ENCODE data around the gene NSUN6. TPM values are rescaled to one million over a fixed set of nuclear protein-coding genes. Genes with fewer than 3 reads are reported as not detected.
A peak's percentile ranks its signal among the peaks of the same experiment; 100 is the strongest.

The NSUN6 gene
- total and polyA plus RNA-seq, 2 donors (not counting 1 experiment from before 2014, with no cell fraction given), result 4.2 to 9.4 TPM

DNA sequence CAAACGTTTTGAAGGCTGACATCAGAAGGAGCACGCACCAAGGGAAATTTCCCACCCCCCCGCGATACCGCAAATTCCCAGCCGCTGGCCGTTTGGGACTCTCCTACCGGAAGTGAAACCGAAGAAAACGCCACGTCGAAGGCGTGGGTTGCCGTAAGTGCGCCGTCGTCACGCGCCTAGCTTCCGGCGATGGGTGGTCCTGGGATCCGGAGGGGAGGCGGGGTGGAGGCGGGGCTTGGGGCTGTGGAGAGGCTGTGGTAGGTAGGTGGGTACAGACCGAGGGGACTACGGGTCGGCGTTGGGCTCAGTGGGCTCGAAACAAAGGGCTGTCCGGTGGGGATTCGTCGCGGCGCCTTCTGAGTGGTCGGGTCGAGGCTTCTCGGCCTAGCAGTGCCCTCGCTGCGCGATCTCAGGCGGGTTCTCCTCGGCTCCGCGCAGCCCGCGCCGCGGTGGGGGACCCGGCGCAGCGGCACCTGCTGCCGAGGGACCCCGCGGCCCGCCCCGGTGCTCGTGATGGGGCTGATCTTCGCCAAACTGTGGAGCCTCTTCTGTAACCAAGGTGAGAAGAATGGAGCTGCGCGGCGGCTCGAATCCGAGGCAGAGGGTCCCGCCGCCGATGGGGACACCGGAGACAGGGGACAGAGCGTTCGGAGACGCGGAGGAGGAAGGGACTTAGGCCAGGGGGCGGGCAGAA lies 7.9 kb upstream of the NSUN6 start, which contains the start of gene ARL5B:
Gene ARL5B, plus strand, starts transcription at position 307 of the 694 bp plus-strand sequence. Its CDS starts 207 bp downstream, at position 514.
- H3K4me2 ChIP-seq (ENCODE audit: extremely low read depth, insufficient read depth, low read length), result peak within 1 kb of the TSS; percentile 84
- H3K9me3 ChIP-seq (ENCODE audit: control insufficient read depth, insufficient read depth, low read depth, low read length), result no peaks in the 10 kb centered on the region
- no peaks in the 10 kb centered on the region for H4K20me1 ChIP-seq (ENCODE audit: control insufficient read depth, extremely low read depth, insufficient read depth, low read length)
- DNase-seq (ENCODE audit: low read depth in 2 of 2), result peak; percentile 98 to 99
- H3K4me3 ChIP-seq (replicated peaks in 1 of 4; ENCODE audit: control extremely low read depth in 1 of 4, insufficient read depth in 1 of 4, low read depth in 3 of 4, low read length in 4 of 4), result peak within 1 kb of the TSS; percentile 60 to 99 (median 92)
- H3K27ac ChIP-seq (ENCODE audit: insufficient read depth, low read length), result peak within 1 kb of the TSS; percentile 97
- peaks cover 45% of the 10 kb centered on the region for H3K79me2 ChIP-seq (ENCODE audit: control insufficient read depth, insufficient read depth, low read length)
- H3K27me3 ChIP-seq (ENCODE audit: control insufficient read depth, insufficient read depth, low read length), result no peaks in the 10 kb centered on the region
- TF ChIP-seq, protein P1, sequence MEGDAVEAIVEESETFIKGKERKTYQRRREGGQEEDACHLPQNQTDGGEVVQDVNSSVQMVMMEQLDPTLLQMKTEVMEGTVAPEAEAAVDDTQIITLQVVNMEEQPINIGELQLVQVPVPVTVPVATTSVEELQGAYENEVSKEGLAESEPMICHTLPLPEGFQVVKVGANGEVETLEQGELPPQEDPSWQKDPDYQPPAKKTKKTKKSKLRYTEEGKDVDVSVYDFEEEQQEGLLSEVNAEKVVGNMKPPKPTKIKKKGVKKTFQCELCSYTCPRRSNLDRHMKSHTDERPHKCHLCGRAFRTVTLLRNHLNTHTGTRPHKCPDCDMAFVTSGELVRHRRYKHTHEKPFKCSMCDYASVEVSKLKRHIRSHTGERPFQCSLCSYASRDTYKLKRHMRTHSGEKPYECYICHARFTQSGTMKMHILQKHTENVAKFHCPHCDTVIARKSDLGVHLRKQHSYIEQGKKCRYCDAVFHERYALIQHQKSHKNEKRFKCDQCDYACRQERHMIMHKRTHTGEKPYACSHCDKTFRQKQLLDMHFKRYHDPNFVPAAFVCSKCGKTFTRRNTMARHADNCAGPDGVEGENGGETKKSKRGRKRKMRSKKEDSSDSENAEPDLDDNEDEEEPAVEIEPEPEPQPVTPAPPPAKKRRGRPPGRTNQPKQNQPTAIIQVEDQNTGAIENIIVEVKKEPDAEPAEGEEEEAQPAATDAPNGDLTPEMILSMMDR (conservative IDR thresholded peaks at IDR 0.05 in 1 of 2, IDR thresholded peaks at IDR 0.05 in 1 of 2; ENCODE audit: low read depth in 1 of 2, low read length in 2 of 2), result no peak
- no peak for TF ChIP-seq EZH2 (IDR thresholded peaks at IDR 0.05; ENCODE audit: low read length, missing control alignments)
- no peaks in the 10 kb centered on the region for H3K36me3 ChIP-seq (ENCODE audit: control insufficient read depth, insufficient read depth, low read length)
- peaks cover 4% of the 10 kb centered on the region for H3K4me1 ChIP-seq (ENCODE audit: control insufficient read depth, extremely low read depth, insufficient read depth, low read length)
- peak within 1 kb of the TSS; percentile 97 for H3K9ac ChIP-seq (ENCODE audit: insufficient read depth, low read length)
- peak within 1 kb of the TSS; percentile 69 for H2AFZ ChIP-seq (ENCODE audit: low read length)

DNA sequence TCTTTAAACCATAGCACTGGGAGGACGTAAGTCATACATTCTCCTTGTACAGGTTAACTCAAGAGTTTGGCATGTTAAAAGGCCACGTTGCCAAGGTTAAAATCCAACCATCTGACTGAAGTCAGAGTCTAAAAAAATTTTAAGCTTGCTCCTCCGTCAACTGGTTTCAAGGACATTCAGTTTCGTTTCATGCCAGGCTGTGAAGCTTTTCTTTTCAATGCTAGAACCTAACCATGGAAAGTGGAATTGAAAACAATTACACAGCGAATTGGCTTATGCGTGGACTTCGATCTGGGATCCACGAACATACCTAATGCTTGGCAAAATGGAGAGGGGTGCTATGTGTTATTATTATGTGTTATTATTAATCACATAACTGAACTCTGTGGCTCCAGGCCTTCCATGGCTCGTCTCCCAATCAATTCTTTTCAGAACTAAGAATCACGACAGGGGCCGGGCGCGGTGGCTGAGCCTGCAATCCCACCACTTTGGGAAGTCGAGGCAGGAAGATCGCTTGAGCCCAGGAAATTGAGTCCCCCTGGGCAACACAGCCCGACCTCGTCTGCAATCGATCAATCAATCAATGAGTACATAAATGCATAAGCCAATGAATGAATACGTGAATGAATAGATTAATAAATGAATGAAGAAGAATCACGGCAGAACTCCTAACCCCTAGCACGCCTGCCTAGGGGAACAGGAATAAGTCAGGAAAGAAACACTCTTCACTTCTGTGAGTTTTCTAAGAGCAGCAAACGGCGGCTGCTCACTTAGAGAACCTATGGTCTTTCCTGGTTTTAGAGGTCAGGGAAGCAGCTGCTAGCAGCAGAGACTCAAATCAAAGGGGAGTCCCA lies 7.1 kb upstream of the NSUN6 start:
- Histone ChIP-seq H3K9me3 (ENCODE audit: control insufficient read depth, insufficient read depth, low read depth, low read length) (no peaks in the 10 kb centered on the region), H3K4me1 (ENCODE audit: control insufficient read depth, extremely low read depth, insufficient read depth, low read length) (peaks cover 4% of the 10 kb centered on the region), H4K20me1 (ENCODE audit: control insufficient read depth, extremely low read depth, insufficient read depth, low read length) (no peaks in the 10 kb centered on the region), H3K9ac (ENCODE audit: insufficient read depth, low read length) (peak overlapping the region; percentile 97), H3K36me3 (ENCODE audit: control insufficient read depth, insufficient read depth, low read length) (no peaks in the 10 kb centered on the region), H3K27ac (ENCODE audit: insufficient read depth, low read length) (peak overlapping the region; percentile 97), H3K27me3 (ENCODE audit: control insufficient read depth, insufficient read depth, low read length) (no peaks in the 10 kb centered on the region), H3K4me3 (replicated peaks in 1 of 4; ENCODE audit: control extremely low read depth in 1 of 4, insufficient read depth in 1 of 4, low read depth in 3 of 4, low read length in 4 of 4) (peak overlapping the region; percentile 60 to 99 (median 86)), H2AFZ (ENCODE audit: low read length) (peak overlapping the region; percentile 69), H3K79me2 (ENCODE audit: control insufficient read depth, insufficient read depth, low read length) (peaks cover 39% of the 10 kb centered on the region), H3K4me2 (ENCODE audit: extremely low read depth, insufficient read depth, low read length) (peak overlapping the region; percentile 73)
- DNase-seq (ENCODE audit: low read depth in 2 of 2), result peak; percentile 62 to 74
- no peak for TF ChIP-seq EZH2 (IDR thresholded peaks at IDR 0.05; ENCODE audit: low read length, missing control alignments)
- TF ChIP-seq, protein P1 (conservative IDR thresholded peaks at IDR 0.05 in 1 of 2, IDR thresholded peaks at IDR 0.05 in 1 of 2; ENCODE audit: low read depth in 1 of 2, low read length in 2 of 2), result no peak

DNA sequence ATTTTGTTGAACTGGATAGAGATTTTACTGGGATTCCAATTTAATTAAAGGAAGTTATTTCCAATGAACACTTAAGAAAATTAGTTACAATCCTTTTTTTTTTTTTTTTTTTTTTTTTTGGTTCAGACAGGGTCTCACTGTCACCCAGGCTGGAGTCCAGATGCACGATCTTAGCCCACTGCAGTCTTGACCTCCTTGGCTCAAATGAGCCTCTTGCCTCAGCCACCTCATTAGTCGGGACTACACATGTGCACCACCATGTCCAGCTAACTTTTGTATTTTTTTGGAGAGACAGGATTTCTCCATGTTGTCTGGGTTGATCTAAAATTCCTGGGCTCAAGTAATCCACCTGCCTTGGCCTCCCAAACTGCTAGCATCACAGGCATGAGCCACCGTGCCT lies 5.3 kb upstream of the NSUN6 start:
- H3K9me3 ChIP-seq (ENCODE audit: control insufficient read depth, insufficient read depth, low read depth, low read length), result no peaks in the 10 kb centered on the region
- H3K4me3 ChIP-seq (replicated peaks in 1 of 4; ENCODE audit: control extremely low read depth in 1 of 4, insufficient read depth in 1 of 4, low read depth in 3 of 4, low read length in 4 of 4), result no peak overlapping the region
- H3K36me3 ChIP-seq (ENCODE audit: control insufficient read depth, insufficient read depth, low read length), result no peaks in the 10 kb centered on the region
- H2AFZ ChIP-seq (ENCODE audit: low read length), result no peak overlapping the region
- no peak for TF ChIP-seq EZH2 (IDR thresholded peaks at IDR 0.05; ENCODE audit: low read length, missing control alignments)
- TF ChIP-seq, protein P1 (conservative IDR thresholded peaks at IDR 0.05 in 1 of 2, IDR thresholded peaks at IDR 0.05 in 1 of 2; ENCODE audit: low read depth in 1 of 2, low read length in 2 of 2), result no peak
- no peak overlapping the region for H3K9ac ChIP-seq (ENCODE audit: insufficient read depth, low read length)
- no peak for DNase-seq (ENCODE audit: low read depth in 2 of 2)
- no peak overlapping the region for H3K4me2 ChIP-seq (ENCODE audit: extremely low read depth, insufficient read depth, low read length)
- peaks cover 25% of the 10 kb centered on the region for H3K79me2 ChIP-seq (ENCODE audit: control insufficient read depth, insufficient read depth, low read length)
- peaks cover 4% of the 10 kb centered on the region for H3K4me1 ChIP-seq (ENCODE audit: control insufficient read depth, extremely low read depth, insufficient read depth, low read length)
- no peaks in the 10 kb centered on the region for H4K20me1 ChIP-seq (ENCODE audit: control insufficient read depth, extremely low read depth, insufficient read depth, low read length)
- no peaks in the 10 kb centered on the region for H3K27me3 ChIP-seq (ENCODE audit: control insufficient read depth, insufficient read depth, low read length)
- H3K27ac ChIP-seq (ENCODE audit: insufficient read depth, low read length), result no peak overlapping the region

Data from fibroblast of lung (primary cell).